ENCODE data around the gene LKAAEAR1.

GRCh38 chr20:64049878-64050260 lies 34.3 kb downstream of the LKAAEAR1 start:
- TF ChIP-seq CTCF (conservative IDR thresholded peaks at IDR 0.05 in 1 of 2, IDR thresholded peaks at IDR 0.05 in 1 of 2; ENCODE audit: extremely low read depth in 1 of 2, insufficient read depth in 1 of 2, low read depth in 1 of 2, low read length in 2 of 2) = no peak
- peak; percentile 42 for TF ChIP-seq EZH2 (IDR thresholded peaks at IDR 0.05; ENCODE audit: borderline replicate concordance, low read length)

Data from mammary epithelial cell (primary cell).